T-helper 2 cell treated with Interferon-gamma antibody and Interleukin-4, amounts not matched to agents 100 ng/mL and 5 ng/mL, for 36 hours (primary cell): ENCODE measurements around the gene DPEP1. TPM values are rescaled to one million over a fixed set of nuclear protein-coding genes. Genes with fewer than 3 reads are reported as not detected.

ENCODE experiments used
- intact Hi-C: fragments of 100-400 bp; cut with micrococcal nuclease; formaldehyde crosslinking; loops from one replicate; pipeline ENCODE4 v1.15.1; 2023
- total RNA-seq: library from RNA; stranded (reverse); gene quantifications from 2 replicates; pipeline ENCODE4 v1.2.3, GENCODE V29; 2022

The DPEP1 gene
- total RNA-seq, 1 donor from 2014 or later: not detected

GRCh38 chr16:89596061-89596689, 17.3 kb upstream of the DPEP1 start:
- intact Hi-C loops: no loop called here

GRCh38 chr16:89596957-89597649, 16.3 kb upstream of the DPEP1 start:
- intact Hi-C loops: no loop called here

GRCh38 chr16:89598199-89598598, 15.2 kb upstream of the DPEP1 start:
- intact Hi-C loops: no loop called here

- intact Hi-C loops: no loop called here
Observed at GRCh38 chr16:89599451-89599858, 14.0 kb upstream of the DPEP1 start.

- intact Hi-C loops: no loop called here
Observed at GRCh38 chr16:89599902-89600301, 13.5 kb upstream of the DPEP1 start.

GRCh38 chr16:89600427-89600826, 13.0 kb upstream of the DPEP1 start:
- intact Hi-C loops: no loop called here

- intact Hi-C loops: no loop called here
Observed at GRCh38 chr16:89600956-89601355, 12.5 kb upstream of the DPEP1 start.

- intact Hi-C loops: no loop called here
Observed at GRCh38 chr16:89601906-89602272, 11.6 kb upstream of the DPEP1 start.

- intact Hi-C loops: no loop called here
Observed at GRCh38 chr16:89602273-89602951, 11.0 kb upstream of the DPEP1 start.

GRCh38 chr16:89602952-89603590, 10.4 kb upstream of the DPEP1 start:
- intact Hi-C loops: no loop called here

GRCh38 chr16:89604764-89605163, 8.7 kb upstream of the DPEP1 start:
- intact Hi-C loops: no loop called here

- intact Hi-C loops: no loop called here
Observed at GRCh38 chr16:89605186-89605970, 8.1 kb upstream of the DPEP1 start.

- intact Hi-C loops: no loop called here
Observed at GRCh38 chr16:89606006-89606405, 7.4 kb upstream of the DPEP1 start.

GRCh38 chr16:89607453-89607852, 6.0 kb upstream of the DPEP1 start:
- intact Hi-C loops: no loop called here

GRCh38 chr16:89607937-89608740, 5.3 kb upstream of the DPEP1 start:
- intact Hi-C loops: no loop called here

GRCh38 chr16:89610108-89610453, 3.4 kb upstream of the DPEP1 start:
- intact Hi-C loops: no loop called here

GRCh38 chr16:89612415-89613166, 851 bp upstream of the DPEP1 start:
- intact Hi-C loops: no loop called here

GRCh38 chr16:89613954-89614459, 565 bp downstream of the DPEP1 start:
- intact Hi-C loops: no loop called here

GRCh38 chr16:89615176-89615575, 1.7 kb downstream of the DPEP1 start:
- intact Hi-C loops: no loop called here
